IMR-90 (cell line): ENCODE data around the gene FGF12. TPM values are rescaled to one million over a fixed set of nuclear protein-coding genes. Genes with fewer than 3 reads are reported as not detected.

Source experiments
- ATAC-seq: fragments of 200-7000 bp; cut with Tn5 transposase; 2 replicates; pipeline ENCODE4 v1.9.1; 2020; ENCODE audit warnings: low read depth, mild to moderate bottlenecking, moderate library complexity
- BruUV-seq: library from RNA; stranded (reverse); fragments of 400-500 nt; replicated peaks from 2 replicates; lab custom pipeline; 2021; lab: Mats Ljungman, UMichigan
- CTCF ChIA-PET: fragments of 300-600 bp; formaldehyde crosslinking; extraction: SDS; loops from one replicate; lab custom pipeline; 2021; ENCODE audit warnings: antibody characterized with exemption; lab: Yijun Ruan, JAX
- POLR2A ChIA-PET: fragments of 300-600 bp; sonication (Branson Sonifier 250); formaldehyde crosslinking; loops from one replicate; lab custom pipeline; 2022; ENCODE audit warnings: antibody characterized with exemption; ENCODE audit not compliant: unreplicated experiment; lab: Charles Lee
- DNase-seq: peaks from one replicate; pipeline ENCODE4 v3.0.0; 2013
- H2AFZ ChIP-seq: replicated peaks from 2 replicates; pipeline ENCODE3; 2013; ENCODE audit warnings: low read length, mild to moderate bottlenecking; ENCODE audit not compliant: poor library complexity
- H2AK5ac ChIP-seq: 2 replicates; pipeline ENCODE4 v1.6.1; 2013; ENCODE audit warnings: low read depth, low read length, inconsistent platforms
- H2AK9ac ChIP-seq: replicated peaks from 2 replicates; pipeline ENCODE3; 2013; ENCODE audit warnings: mild to moderate bottlenecking, low read depth, low read length, moderate library complexity; ENCODE audit not compliant: poor library complexity
- H2BK120ac ChIP-seq: 2 replicates; pipeline ENCODE4 v1.6.1; 2013; ENCODE audit warnings: low read depth, low read length, inconsistent platforms
- H2BK15ac ChIP-seq: 3 replicates; pipeline ENCODE4 v1.6.1; 2013; ENCODE audit warnings: low read depth, low read length, inconsistent platforms
- H2BK20ac ChIP-seq: 2 replicates; pipeline ENCODE4 v1.6.1; 2013; ENCODE audit warnings: low read depth, mild to moderate bottlenecking, inconsistent platforms, low read length, moderate library complexity
- H2BK5ac ChIP-seq: 2 replicates; pipeline ENCODE4 v1.6.1; 2013; ENCODE audit warnings: mild to moderate bottlenecking, low read depth, low read length, inconsistent platforms; ENCODE audit not compliant: poor library complexity, severe bottlenecking
- H3K14ac ChIP-seq: replicated peaks from 2 replicates; pipeline ENCODE4 v1.6.1; 2013; ENCODE audit warnings: low read depth, low read length, inconsistent platforms
- H3K18ac ChIP-seq: 2 replicates; pipeline ENCODE4 v1.6.1; 2013; ENCODE audit warnings: low read depth, low read length, control low read depth
- H3K23ac ChIP-seq: 2 replicates; pipeline ENCODE4 v1.6.1; 2013; ENCODE audit warnings: low read depth, low read length, inconsistent platforms
- H3K27ac ChIP-seq: 2 replicates; pipeline ENCODE4 v1.5.1; 2013; ENCODE audit warnings: mild to moderate bottlenecking, control low read depth, low read length; ENCODE audit not compliant: insufficient read depth
- H3K27me3 ChIP-seq: 2 replicates; pipeline ENCODE4 v1.6.1; 2013; ENCODE audit warnings: low read length; ENCODE audit not compliant: control insufficient read depth, insufficient read depth
- H3K36me3 ChIP-seq: 2 replicates; pipeline ENCODE4 v1.6.1; 2013; ENCODE audit warnings: low read length, mixed read lengths; ENCODE audit not compliant: control insufficient read depth, insufficient read depth
- H3K4ac ChIP-seq: 2 replicates; pipeline ENCODE4 v1.6.1; 2013; ENCODE audit warnings: low read depth, low read length, inconsistent platforms
- H3K4me1 ChIP-seq: 2 replicates; pipeline ENCODE4 v1.6.1; 2013; ENCODE audit warnings: low read length, mixed read lengths; ENCODE audit not compliant: control insufficient read depth, insufficient read depth
- H3K4me2 ChIP-seq: 2 replicates; pipeline ENCODE4 v1.6.1; 2013; ENCODE audit warnings: low read depth, mild to moderate bottlenecking, control low read depth, low read length, moderate library complexity
- H3K4me3 ChIP-seq: 2 replicates; pipeline ENCODE4 v1.5.1; 2013; ENCODE audit warnings: low read depth, mild to moderate bottlenecking, control low read depth, low read length, moderate library complexity; ENCODE audit not compliant: insufficient read depth
- H3K56ac ChIP-seq: 2 replicates; pipeline ENCODE4 v1.6.1; 2013; ENCODE audit warnings: low read length, inconsistent platforms; ENCODE audit not compliant: insufficient read depth; ENCODE audit errors: extremely low read depth
- H3K79me1 ChIP-seq, 2 experiments: 2 replicates each; pipeline ENCODE4 v1.6.1; 2013; ENCODE audit warnings: low read length in 2 of 2, inconsistent platforms in 1 of 2, low read depth in 1 of 2
- H3K9ac ChIP-seq: 2 replicates; pipeline ENCODE4 v1.6.1; 2013; ENCODE audit warnings: low read depth, low read length, control low read depth
- H3K9me1 ChIP-seq: 2 replicates; pipeline ENCODE4 v1.6.1; 2013; ENCODE audit warnings: low read length, inconsistent platforms; ENCODE audit not compliant: insufficient read depth
- H3K9me3 ChIP-seq: 2 replicates; pipeline ENCODE4 v1.6.1; 2013; ENCODE audit warnings: low read length; ENCODE audit not compliant: control insufficient read depth, insufficient read depth
- H4K20me1 ChIP-seq: 2 replicates; pipeline ENCODE4 v1.6.1; 2013; ENCODE audit warnings: low read length, inconsistent platforms; ENCODE audit not compliant: insufficient read depth
- H4K5ac ChIP-seq: 2 replicates; pipeline ENCODE4 v1.6.1; 2013; ENCODE audit warnings: mild to moderate bottlenecking, low read depth, low read length, control low read depth
- H4K8ac ChIP-seq, 2 experiments: 2 replicates each; pipeline ENCODE4 v1.6.1; 2013; ENCODE audit warnings: low read depth in 2 of 2, low read length in 2 of 2, control low read depth in 1 of 2, inconsistent platforms in 1 of 2
- H4K91ac ChIP-seq: 2 replicates; pipeline ENCODE4 v1.6.1; 2013; ENCODE audit warnings: low read depth, low read length, inconsistent platforms; ENCODE audit not compliant: insufficient read depth
- CTCF ChIP-seq: conservative IDR thresholded peaks from 2 replicates; pipeline ENCODE4 v1.5.1; 2012; ENCODE audit warnings: mild to moderate bottlenecking, low read depth, low read length, improper control_type of control experiment
- RFX5 ChIP-seq: IDR thresholded peaks from 2 replicates; pipeline ENCODE4 v1.8.0; 2012; ENCODE audit warnings: low read depth, mild to moderate bottlenecking, low read length, moderate library complexity
- WGBS, 2 experiments: methylation state at CpG; one replicate each; pipeline versions ENCODE4 v1.1.5 to v1.1.7; 2013; ENCODE audit warnings: missing lambda C conversion rate in 2 of 2; ENCODE audit not compliant: insufficient read length in 1 of 2; ENCODE audit errors: extremely low coverage in 2 of 2; 5-methylcytosine and 5-hydroxymethylcytosine counted together
- dilution Hi-C: fragments of 300-500 bp; cut with HindIII; formaldehyde crosslinking; loops from one replicate; pipeline ENCODE4 v1.14.3; 2018; ENCODE audit warnings: low sequenced_read_pairs; ENCODE audit not compliant: unreplicated experiment
- in situ Hi-C: fragments of 300-500 bp; cut with MboI; formaldehyde crosslinking; loops from 3 replicates; pipeline ENCODE4 v1.14.3; 2019; ENCODE audit warnings: low sequenced_read_pairs, inconsistent platforms, mixed read lengths
- intact Hi-C: fragments of 100-400 bp; cut with micrococcal nuclease; formaldehyde crosslinking; loops from 2 replicates; pipeline ENCODE4 v1.10.0; 2022
- polyA plus RNA-seq, 3 experiments: library from polyadenylated mRNA; depleted of rRNA; stranded (reverse); fragments of >200 nt; gene quantifications; 2 replicates each; pipeline ENCODE4 v1.2.3, GENCODE V29; 2012; ENCODE audit warnings: low replicate concordance in 1 of 3
- total RNA-seq: library from RNA; depleted of rRNA; stranded (reverse); fragments of >200 nt; gene quantifications from 2 replicates; pipeline ENCODE4 v1.2.3, GENCODE V29; 2012

FGF12 gene
- total and polyA plus RNA-seq, 2 of the 4 experiments (the other 2 are of a cell fraction): not detected

GRCh38 chr3:192130534-192131132 is 596.7 kb downstream of the FGF12 start:
- no peaks in the 10 kb centered on the region for H4K20me1 ChIP-seq
- H3K4me2 ChIP-seq: no peak overlapping the region
- H2BK15ac ChIP-seq: no peak overlapping the region
- H3K4me3 ChIP-seq: no peak overlapping the region
- no peaks in the 10 kb centered on the region for H3K9me1 ChIP-seq
- TF ChIP-seq CTCF (0 out of 2 replicates have a peak, but pooled peaks have one; percentile 5), RFX5 (no peak)
- no peak overlapping the region for H2BK120ac ChIP-seq
- BruUV-seq: no TSS peak
- no peak overlapping the region for H2BK20ac ChIP-seq
- H4K8ac ChIP-seq: no peak overlapping the region
- H2BK5ac ChIP-seq: no peak overlapping the region
- H3K4ac ChIP-seq: no peak overlapping the region
- ChIA-PET CTCF (no interaction called here), POLR2A (no interaction called here)
- H3K9me3 ChIP-seq: peaks cover 7% of the 10 kb centered on the region
- no CpG with 5 or more reads among the region's 4 CpGs for WGBS, 2 experiments
- no peak overlapping the region for H4K5ac ChIP-seq
- H3K14ac ChIP-seq: no peak overlapping the region
- no peak overlapping the region for H3K18ac ChIP-seq
- no peaks in the 10 kb centered on the region for H3K79me1 ChIP-seq
- no peaks in the 10 kb centered on the region for H3K36me3 ChIP-seq
- in situ Hi-C loops: no loop called here
- ATAC-seq (no peak), DNase-seq (peak; percentile 2)
- H2AK5ac ChIP-seq: no peak overlapping the region
- no peak overlapping the region for H3K9ac ChIP-seq
- H3K27me3 ChIP-seq: no peaks in the 10 kb centered on the region
- H3K27ac ChIP-seq: no peak overlapping the region
- H4K91ac ChIP-seq: no peak overlapping the region
- intact Hi-C loops: loop anchor here (10.0 kb wide), 1 partner anchor 1036 kb away; no protein-coding TSS in a partner anchor
- H2AK9ac ChIP-seq: no peak overlapping the region
- H3K23ac ChIP-seq: no peak overlapping the region
- H2AFZ ChIP-seq: no peak overlapping the region
- no peak overlapping the region for H3K56ac ChIP-seq
- no peaks in the 10 kb centered on the region for H3K4me1 ChIP-seq
- dilution Hi-C loops: no loop called here
